T-cell (primary cell): ENCODE results near the gene PIGC. TPM values are rescaled to one million over a fixed set of nuclear protein-coding genes. Genes with fewer than 3 reads are reported as not detected.

Experiments
- ATAC-seq, 4 experiments: fragments of 200-7000 bp in 3 of 4; fragments of 150-1000 bp in 1 of 4; cut with Tn5 transposase; replicated peaks in 1 of 4; 1 replicate in 3 of 4; 2 replicates in 1 of 4; pipeline ENCODE4 v1.10.0; 2021; ENCODE audit warnings: moderate library complexity in 3 of 4, mild to moderate bottlenecking in 2 of 4, moderate number of reproducible peaks in 1 of 4
- CTCF ChIA-PET, 2 donors: fragments of 300-600 bp; sonication (Branson Sonifier 250); formaldehyde crosslinking; loops; one replicate each; lab custom pipeline; 2022; ENCODE audit warnings: antibody characterized with exemption in 2 of 2; lab: Charles Lee
- POLR2A ChIA-PET, 2 donors: fragments of 300-600 bp; sonication (Branson Sonifier 250); formaldehyde crosslinking; loops; one replicate each; lab custom pipeline; 2022; ENCODE audit warnings: antibody characterized with exemption in 2 of 2; lab: Charles Lee
- DNase-seq, 35 experiments: peaks; one replicate each; pipeline versions ENCODE4 v3.0.0 to v3.0.0-alpha.2; 2013 to 2023
- H3K27ac ChIP-seq: one replicate; pipeline ENCODE4 v1.5.1; 2013; ENCODE audit warnings: low read length
- H3K27me3 ChIP-seq, 2 experiments: replicated peaks in 1 of 2; 1 replicate in 1 of 2; 2 replicates in 1 of 2; pipeline versions ENCODE4 v1.6.1 to v1.7.0; 2013; ENCODE audit warnings: low read length in 1 of 2, mixed read lengths in 1 of 2; ENCODE audit not compliant: control insufficient read depth in 2 of 2, insufficient read depth in 2 of 2; ENCODE audit errors: extremely low read depth in 1 of 2
- H3K36me3 ChIP-seq, 2 donors: 1 replicate in 1 of 2; 2 replicates in 1 of 2; pipeline versions ENCODE4 v1.6.1 to v1.7.0; 2013; ENCODE audit warnings: low read length in 1 of 2; ENCODE audit not compliant: control insufficient read depth in 2 of 2, insufficient read depth in 1 of 2; ENCODE audit errors: extremely low read depth in 1 of 2
- H3K4me1 ChIP-seq, 2 experiments: 1 replicate in 1 of 2; 2 replicates in 1 of 2; pipeline versions ENCODE4 v1.6.1 to v1.7.0; 2013; ENCODE audit warnings: low read length in 2 of 2, mixed read lengths in 1 of 2; ENCODE audit not compliant: insufficient read depth in 2 of 2, control insufficient read depth in 1 of 2; ENCODE audit errors: extremely low read depth in 1 of 2
- H3K4me3 ChIP-seq, 2 donors: 1 replicate in 1 of 2; 2 replicates in 1 of 2; pipeline versions ENCODE4 v1.5.1 to v1.7.0; 2013; ENCODE audit warnings: mild to moderate bottlenecking in 2 of 2, low read length in 1 of 2, moderate library complexity in 1 of 2; ENCODE audit not compliant: control insufficient read depth in 1 of 2; ENCODE audit errors: extremely low read depth in 1 of 2
- H3K9me3 ChIP-seq: 2 replicates; pipeline ENCODE4 v1.7.0; 2013
- H3K27ac Mint-ChIP-seq, 2 donors: one replicate each; pipeline ENCODE4 v1.8.0; 2020 to 2021; ENCODE audit warnings: mild to moderate bottlenecking in 2 of 2, mixed read lengths in 2 of 2
- H3K27me3 Mint-ChIP-seq, 2 donors: one replicate each; pipeline ENCODE4 v1.8.0; 2021 to 2022; ENCODE audit warnings: mixed read lengths in 2 of 2
- H3K36me3 Mint-ChIP-seq: one replicate; pipeline ENCODE4 v1.8.0; 2021; ENCODE audit warnings: mixed read lengths
- H3K4me1 Mint-ChIP-seq, 3 donors: one replicate each; pipeline ENCODE4 v1.8.0; 2020 to 2022; ENCODE audit warnings: mixed read lengths in 3 of 3, mild to moderate bottlenecking in 1 of 3
- H3K4me3 Mint-ChIP-seq, 3 donors: one replicate each; pipeline ENCODE4 v1.8.0; 2020 to 2022; ENCODE audit warnings: mild to moderate bottlenecking in 3 of 3, mixed read lengths in 3 of 3, moderate library complexity in 3 of 3
- H3K9me3 Mint-ChIP-seq, 3 donors: one replicate each; pipeline ENCODE4 v1.8.0; 2020 to 2022; ENCODE audit warnings: mixed read lengths in 3 of 3
- WGBS: methylation state at CpG from one replicate; pipeline ENCODE4 v1.1.5; 2013; ENCODE audit warnings: missing lambda C conversion rate; ENCODE audit not compliant: insufficient coverage; 5-methylcytosine and 5-hydroxymethylcytosine counted together
- total RNA-seq, 35 experiments: library from RNA in 6 of 35; stranded (reverse) in 6 of 35; fragments of 120-200 nt in 1 of 35; gene quantifications; one replicate each; pipeline versions ENCODE4 v1.2.1 to v1.2.4 and lab custom pipeline; 2013 to 2026

PIGC gene
- total RNA-seq, 5 donors from 2014 or later (not counting 1 experiment from before 2014, with no cell fraction given), result 26.9 to 39.0 (median 34.5) TPM

DNA sequence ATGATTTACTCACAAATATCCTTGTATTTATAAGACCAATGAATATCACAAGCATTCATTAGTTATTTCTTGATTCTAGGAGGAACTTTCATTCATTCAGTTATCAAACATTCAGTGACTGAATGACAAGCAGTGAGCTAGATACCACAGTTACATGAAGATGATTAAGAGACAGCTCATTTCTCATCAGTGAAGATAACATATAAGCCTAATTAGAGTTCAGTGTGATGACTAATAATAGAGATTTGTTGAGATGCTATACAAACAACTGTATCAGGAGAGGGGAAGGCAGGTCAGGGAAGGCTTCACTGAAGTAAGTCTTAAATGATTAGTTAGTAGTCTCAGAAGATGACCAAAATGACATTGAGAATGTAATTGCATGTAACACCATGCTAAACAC is 38.0 kb downstream of the PIGC start:
- no peak for ATAC-seq

DNA sequence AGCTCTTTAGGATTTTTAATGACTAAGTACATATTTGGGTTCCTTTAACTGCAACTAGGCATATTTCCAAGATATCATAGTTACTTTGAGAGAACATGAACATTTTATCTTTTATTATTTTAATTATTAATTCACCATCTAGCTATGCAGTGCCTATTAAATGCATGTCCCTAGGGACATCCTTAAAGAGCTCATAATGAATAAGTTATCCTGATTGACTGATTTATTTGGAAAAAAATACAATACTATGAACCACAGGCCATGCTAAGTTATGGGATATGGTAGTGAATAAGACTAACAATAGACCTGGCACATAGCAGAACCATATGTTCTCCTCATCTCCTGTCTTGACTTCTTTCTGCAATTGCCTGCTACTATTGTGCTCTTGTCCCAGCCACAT is 39.7 kb downstream of the PIGC start:
- Histone ChIP-seq H3K36me3 (no peaks in the 10 kb centered on the region), H3K4me1 (peaks cover 8 to 28% of the 10 kb centered on the region in 2 experiments), H3K27ac (no peak overlapping the region), H3K9me3 (no peaks in the 10 kb centered on the region), H3K4me3 (no peak overlapping the region), H3K27me3 (no peaks in the 10 kb centered on the region)
- H3K27ac Mint-ChIP-seq, result no peak overlapping the region
- H3K4me1 Mint-ChIP-seq, result peaks cover 33 to 38% (median 38%) of the 10 kb centered on the region in 3 donors
- peaks cover 4% of the 10 kb centered on the region for H3K36me3 Mint-ChIP-seq
- POLR2A ChIA-PET, result interaction anchor here (0.5 to 0.6 kb wide), 3 partner anchors 9 to 23 kb away, joined by 3 to 4 read pairs (median 4); no protein-coding TSS in a partner anchor
- no peak overlapping the region for H3K4me3 Mint-ChIP-seq
- no peak for DNase-seq
- no peak for ATAC-seq
- no peaks in the 10 kb centered on the region for H3K27me3 Mint-ChIP-seq
- H3K9me3 Mint-ChIP-seq, result no peaks in the 10 kb centered on the region
- CTCF ChIA-PET, result interaction anchor here (0.6 to 1.2 kb wide), 6 partner anchors 12 to 1622 kb away, joined by 3 to 5 read pairs (median 4); no protein-coding TSS in a partner anchor

More for the DNA sequence above, 38.0 kb downstream of the PIGC start:
- POLR2A ChIA-PET, result interaction anchor here in 1 of 2 donors (0.8 kb wide), 1 partner anchor 12 kb away, joined by 3 read pairs; no protein-coding TSS in a partner anchor
- peaks cover 0 to 10% of the 10 kb centered on the region in 2 experiments for H3K4me1 ChIP-seq
- H3K27me3 ChIP-seq, result no peaks in the 10 kb centered on the region
- H3K9me3 ChIP-seq, result no peaks in the 10 kb centered on the region
- H3K27ac Mint-ChIP-seq, result no peak overlapping the region
- no peaks in the 10 kb centered on the region for H3K36me3 ChIP-seq
- CTCF ChIA-PET, result interaction anchor here (0.5 to 1.3 kb wide), 5 partner anchors 9 to 315 kb away, joined by 3 to 5 read pairs (median 3); no protein-coding TSS in a partner anchor
- peaks cover 7% of the 10 kb centered on the region for H3K36me3 Mint-ChIP-seq
- peaks cover 15 to 20% (median 20%) of the 10 kb centered on the region in 3 donors for H3K4me1 Mint-ChIP-seq
- no peak overlapping the region for H3K4me3 Mint-ChIP-seq
- H3K27me3 Mint-ChIP-seq, result no peaks in the 10 kb centered on the region
- no peak for DNase-seq
- H3K27ac ChIP-seq, result no peak overlapping the region
- H3K9me3 Mint-ChIP-seq, result no peaks in the 10 kb centered on the region
- no peak overlapping the region for H3K4me3 ChIP-seq

DNA sequence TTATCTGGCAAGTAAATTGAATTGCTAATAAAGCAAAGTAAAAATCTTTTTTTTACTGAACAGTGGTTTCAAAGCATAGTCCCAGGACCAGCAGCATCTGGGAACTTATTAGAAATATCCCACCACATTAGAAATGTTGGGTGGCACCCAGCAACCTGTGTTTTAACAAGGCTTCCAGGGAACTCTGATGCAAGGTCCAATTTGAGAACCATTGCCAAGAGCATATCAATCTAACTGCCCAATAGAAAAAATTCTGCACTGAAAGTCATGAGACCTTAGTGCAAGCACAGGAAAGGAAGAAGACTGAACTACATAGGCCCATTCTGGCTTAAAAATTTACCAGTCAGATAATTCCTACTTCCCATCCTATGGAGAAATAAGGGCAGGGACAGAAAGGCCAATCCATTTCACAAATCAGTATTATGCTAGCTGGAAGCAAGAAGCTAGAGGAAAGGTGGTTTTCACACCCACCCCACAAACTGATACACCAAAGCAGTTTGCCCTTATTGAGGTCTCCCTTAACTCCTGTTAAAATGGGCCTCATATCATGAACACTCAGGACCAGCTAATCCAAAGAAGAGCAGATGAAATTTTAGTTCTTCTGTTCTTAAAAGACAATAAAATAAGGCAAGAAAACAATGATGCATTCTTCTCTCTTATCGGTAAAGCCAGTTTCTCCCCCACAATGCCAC is 40.8 kb downstream of the PIGC start:
- Histone ChIP-seq H3K9me3 (no peaks in the 10 kb centered on the region), H3K27ac (no peak overlapping the region), H3K4me1 (peaks cover 10 to 33% of the 10 kb centered on the region in 2 experiments), H3K4me3 (no peak overlapping the region), H3K27me3 (no peaks in the 10 kb centered on the region), H3K36me3 (no peaks in the 10 kb centered on the region)
- CTCF ChIA-PET, result interaction anchor here (0.8 to 1.2 kb wide), 5 partner anchors 22 to 401 kb away, joined by 3 to 4 read pairs (median 3); no protein-coding TSS in a partner anchor
- H3K36me3 Mint-ChIP-seq, result peaks cover 4% of the 10 kb centered on the region
- 100% methylated on average over 1 of the region's 1 CpG for WGBS
- no peak overlapping the region for H3K4me3 Mint-ChIP-seq
- POLR2A ChIA-PET, result no interaction called here
- no peaks in the 10 kb centered on the region for H3K9me3 Mint-ChIP-seq
- H3K4me1 Mint-ChIP-seq, result peaks cover 44 to 49% (median 49%) of the 10 kb centered on the region in 3 donors
- no peaks in the 10 kb centered on the region for H3K27me3 Mint-ChIP-seq
- DNase-seq, result peak in 1 of 35 experiments; percentile 26
- no peak for ATAC-seq
- H3K27ac Mint-ChIP-seq, result no peak overlapping the region

DNA sequence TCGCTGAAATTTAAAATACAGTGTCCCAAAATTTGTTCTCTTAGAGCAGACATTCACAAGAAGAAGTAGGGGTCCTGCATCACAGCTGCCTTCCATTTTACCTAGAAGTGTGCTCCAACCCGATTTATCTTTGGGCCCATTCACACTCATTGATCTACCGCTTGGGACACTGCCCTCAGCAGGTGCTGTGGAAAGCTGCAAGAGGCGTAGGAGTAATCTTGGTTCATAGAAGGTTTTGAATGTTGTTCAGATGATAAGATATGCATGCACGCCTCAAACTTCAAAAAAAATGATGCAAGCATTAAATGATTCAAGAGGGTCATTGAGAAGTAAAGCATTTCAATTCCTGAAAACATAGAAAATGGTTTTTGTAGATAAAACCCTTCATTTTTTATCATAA is 42.0 kb downstream of the PIGC start:
- CTCF ChIA-PET, result interaction anchor here (0.6 to 1.4 kb wide), 3 partner anchors 45 to 315 kb away, joined by 3 read pairs; no protein-coding TSS in a partner anchor
- peak in 1 of 4 experiments; percentile 55 for ATAC-seq

DNA sequence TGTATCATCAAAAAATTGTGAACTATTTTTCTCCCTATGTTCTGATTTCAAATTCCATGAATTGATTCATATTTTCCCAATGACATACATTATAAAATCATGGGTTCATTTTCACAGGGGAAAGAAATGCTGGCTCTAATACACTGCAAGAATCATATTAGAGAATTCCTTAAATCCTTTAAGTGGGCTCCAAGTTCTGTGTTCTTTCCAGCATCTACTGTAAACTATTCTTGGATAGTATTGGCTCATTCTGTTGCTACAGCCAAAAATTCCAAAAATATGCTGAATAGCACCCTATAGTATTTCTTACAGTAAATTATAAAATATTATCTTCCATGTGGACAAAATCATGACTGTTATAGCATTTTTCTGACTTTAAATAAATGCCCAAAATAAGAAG is 42.4 kb downstream of the PIGC start:
- H3K27ac Mint-ChIP-seq, result peak overlapping the region in 1 of 2 donors; percentile 87
- H3K27ac ChIP-seq, result no peak overlapping the region
- no peaks in the 10 kb centered on the region for H3K9me3 ChIP-seq
- no peak overlapping the region for H3K4me3 Mint-ChIP-seq
- H3K4me3 ChIP-seq, result no peak overlapping the region
- no peaks in the 10 kb centered on the region for H3K27me3 Mint-ChIP-seq
- H3K36me3 Mint-ChIP-seq, result no peaks in the 10 kb centered on the region
- POLR2A ChIA-PET, result no interaction called here
- CTCF ChIA-PET, result interaction anchor here (0.6 to 2.9 kb wide), 3 partner anchors 311 to 315 kb away, joined by 3 to 28 read pairs (median 5); no protein-coding TSS in a partner anchor
- H3K27me3 ChIP-seq, result no peaks in the 10 kb centered on the region
- peaks cover 10 to 33% of the 10 kb centered on the region in 2 experiments for H3K4me1 ChIP-seq
- H3K4me1 Mint-ChIP-seq, result peaks cover 52 to 57% (median 53%) of the 10 kb centered on the region in 3 donors
- no peaks in the 10 kb centered on the region for H3K36me3 ChIP-seq
- ATAC-seq (no peak), DNase-seq (no peak)
- no peaks in the 10 kb centered on the region for H3K9me3 Mint-ChIP-seq

More for the DNA sequence above, 42.0 kb downstream of the PIGC start:
- no CpG with 5 or more reads among the region's 5 CpGs for WGBS
- H3K9me3 Mint-ChIP-seq, result no peaks in the 10 kb centered on the region
- H3K4me3 Mint-ChIP-seq, result no peak overlapping the region
- Histone ChIP-seq H3K27ac (no peak overlapping the region), H3K4me3 (no peak overlapping the region), H3K4me1 (peaks cover 10 to 33% of the 10 kb centered on the region in 2 experiments), H3K36me3 (no peaks in the 10 kb centered on the region), H3K9me3 (no peaks in the 10 kb centered on the region), H3K27me3 (no peaks in the 10 kb centered on the region)
- POLR2A ChIA-PET, result interaction anchor here in 1 of 2 donors (0.6 kb wide), 1 partner anchor 192 kb away, joined by 15 read pairs; no protein-coding TSS in a partner anchor
- no peaks in the 10 kb centered on the region for H3K36me3 Mint-ChIP-seq
- H3K4me1 Mint-ChIP-seq, result peaks cover 52 to 57% (median 53%) of the 10 kb centered on the region in 3 donors
- peak overlapping the region in 1 of 2 donors; percentile 66 for H3K27ac Mint-ChIP-seq
- peak in 3 of 35 experiments; percentile 5 to 30 (median 6) for DNase-seq
- H3K27me3 Mint-ChIP-seq, result no peaks in the 10 kb centered on the region

DNA sequence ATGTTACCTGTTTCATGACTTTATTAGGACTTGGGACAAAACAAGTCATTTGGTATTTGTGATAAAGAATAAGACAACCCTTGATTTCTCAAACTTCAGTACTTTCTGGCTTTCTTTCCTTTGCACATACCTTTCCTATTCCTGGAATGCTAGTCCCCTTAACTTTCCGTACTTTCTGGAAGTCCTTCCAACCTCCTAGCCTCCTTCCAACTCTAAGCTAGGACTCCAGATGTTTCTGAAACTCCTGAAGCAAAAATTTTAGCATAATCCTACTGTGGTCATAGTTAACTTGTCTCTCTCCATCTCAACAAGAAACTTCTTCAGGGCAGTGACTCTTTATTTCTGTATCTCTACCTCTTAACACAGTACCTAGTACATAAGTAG is 43.2 kb downstream of the PIGC start:
- H3K27me3 ChIP-seq, result no peaks in the 10 kb centered on the region
- no peak overlapping the region for H3K4me3 ChIP-seq
- no peaks in the 10 kb centered on the region for H3K9me3 Mint-ChIP-seq
- H3K27ac ChIP-seq, result no peak overlapping the region
- H3K4me1 ChIP-seq, result peaks cover 10 to 34% of the 10 kb centered on the region in 2 experiments
- no peaks in the 10 kb centered on the region for H3K36me3 ChIP-seq
- peaks cover 49 to 63% (median 59%) of the 10 kb centered on the region in 3 donors for H3K4me1 Mint-ChIP-seq
- no peaks in the 10 kb centered on the region for H3K27me3 Mint-ChIP-seq
- ATAC-seq (no peak), DNase-seq (no peak)
- H3K4me3 Mint-ChIP-seq, result peak overlapping the region in 1 of 3 donors; percentile 61
- no CpG with 5 or more reads among the region's 1 CpG for WGBS
- no peaks in the 10 kb centered on the region for H3K36me3 Mint-ChIP-seq
- peak overlapping the region; percentile 82 to 87 for H3K27ac Mint-ChIP-seq
- CTCF ChIA-PET, result interaction anchor here (0.9 to 3.1 kb wide), 6 partner anchors 15 to 397 kb away, joined by 3 to 44 read pairs (median 13); no protein-coding TSS in a partner anchor
- H3K9me3 ChIP-seq, result no peaks in the 10 kb centered on the region
- POLR2A ChIA-PET, result interaction anchor here in 1 of 2 donors (1.0 kb wide), 1 partner anchor 12 kb away, joined by 3 read pairs; no protein-coding TSS in a partner anchor
